MV-4-11 (cell line): ENCODE results near the gene CFAP74.

Experiments
- DNase-seq: peaks from one replicate; lab custom pipeline; 2025; lab: John Stamatoyannopoulos, UW

The CFAP74 gene

GRCh38 chr1:2021550-2021949 is 18.0 kb upstream of the CFAP74 start:
- DNase-seq, result no peak

- DNase-seq, result no peak
These were observed 16.7 kb upstream of the CFAP74 start for GRCh38 chr1:2020310-2020655.

GRCh38 chr1:2019571-2020309 is 16.2 kb upstream of the CFAP74 start:
- no peak for DNase-seq

- no peak for DNase-seq
These were observed 15.6 kb upstream of the CFAP74 start, which contains the start of gene GABRD for GRCh38 chr1:2019172-2019543. Gene GABRD, plus strand, starts transcription at chr1:2019345. Its CDS starts 79 bp downstream, at chr1:2019424.

- no peak for DNase-seq
These were observed 14.9 kb upstream of the CFAP74 start for GRCh38 chr1:2018217-2019171.

- no peak for DNase-seq
These were observed 12.5 kb upstream of the CFAP74 start for GRCh38 chr1:2016123-2016522.

GRCh38 chr1:2014741-2015735 is 11.5 kb upstream of the CFAP74 start:
- DNase-seq, result no peak

- no peak for DNase-seq
These were observed 10.6 kb upstream of the CFAP74 start for GRCh38 chr1:2014181-2014580.

- no peak for DNase-seq
These were observed 5.8 kb upstream of the CFAP74 start for GRCh38 chr1:2009101-2010053.

GRCh38 chr1:2004856-2005255 is 1.3 kb upstream of the CFAP74 start:
- no peak for DNase-seq

GRCh38 chr1:2001773-2002411 is 1.7 kb downstream of the CFAP74 start:
- no peak for DNase-seq

GRCh38 chr1:2000850-2001249 is 2.7 kb downstream of the CFAP74 start:
- no peak for DNase-seq

- no peak for DNase-seq
These were observed 3.2 kb downstream of the CFAP74 start for GRCh38 chr1:2000432-2000831.

GRCh38 chr1:1997576-1997975 is 6.0 kb downstream of the CFAP74 start:
- DNase-seq, result no peak

GRCh38 chr1:1996207-1996651 is 7.4 kb downstream of the CFAP74 start:
- peak; percentile 94 for DNase-seq

GRCh38 chr1:1994536-1994935 is 9.1 kb downstream of the CFAP74 start:
- DNase-seq, result no peak

- no peak for DNase-seq
These were observed 13.4 kb downstream of the CFAP74 start for GRCh38 chr1:1990222-1990621.

- no peak for DNase-seq
These were observed 13.8 kb downstream of the CFAP74 start for GRCh38 chr1:1989789-1990188.

- no peak for DNase-seq
These were observed 14.5 kb downstream of the CFAP74 start for GRCh38 chr1:1989102-1989542.
